Measurements from ENCODE around the gene PROK1. TPM values are rescaled to one million over a fixed set of nuclear protein-coding genes. Genes with fewer than 3 reads are reported as not detected.

The PROK1 gene
- total RNA-seq, 1 donor from 2014 or later = not detected

DNA sequence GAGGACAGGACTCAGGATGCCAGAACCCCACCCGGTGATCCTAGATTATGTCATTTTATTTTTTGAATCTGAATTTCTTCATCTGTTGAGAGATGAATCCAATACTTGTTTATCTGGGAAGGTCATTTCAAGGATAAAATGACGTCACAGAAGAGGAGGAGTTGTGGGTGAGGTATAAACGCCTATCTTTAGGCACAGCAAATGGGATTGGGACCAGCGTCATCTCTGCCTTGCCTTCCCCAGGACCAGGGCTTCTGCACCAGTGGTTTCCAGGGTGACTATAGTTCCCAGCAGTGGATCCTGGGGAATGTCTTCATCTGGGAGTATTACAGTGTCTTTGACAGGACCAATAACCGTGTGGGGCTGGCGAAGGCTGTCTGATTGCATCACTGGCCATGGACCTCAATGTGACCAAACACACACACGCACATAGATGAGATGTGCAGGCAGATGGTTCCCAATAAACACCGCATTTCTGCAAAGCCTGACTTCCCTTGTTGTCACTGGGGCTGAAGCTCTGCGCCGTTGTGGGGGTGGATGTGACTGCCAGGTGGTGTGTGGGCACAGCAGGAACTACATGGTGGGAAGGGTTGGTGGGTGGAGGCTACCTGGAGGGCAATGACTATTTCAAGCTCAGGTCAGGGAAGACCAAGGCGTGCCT is 40.0 kb downstream of the PROK1 start:
- Histone ChIP-seq H3K36me3 (ENCODE audit: insufficient read depth, low read length) (no peaks in the 10 kb centered on the region), H3K4me2 (ENCODE audit: low read length) (no peak overlapping the region), H3K27ac (ENCODE audit: low read depth, low read length) (no peak overlapping the region), H3K9ac (ENCODE audit: low read length) (no peak overlapping the region), H3K27me3 (ENCODE audit: insufficient read depth, low read length) (peaks cover 3% of the 10 kb centered on the region), H3K9me3 (ENCODE audit: insufficient read depth, low read depth, low read length) (no peaks in the 10 kb centered on the region), H3K4me1 (ENCODE audit: insufficient read depth, low read length) (no peaks in the 10 kb centered on the region), H3K79me2 (ENCODE audit: insufficient read depth, low read length) (no peaks in the 10 kb centered on the region), H2AFZ (ENCODE audit: low read depth, low read length) (no peak overlapping the region), H4K20me1 (ENCODE audit: insufficient read depth, low read length) (no peaks in the 10 kb centered on the region), H3K4me3 (ENCODE audit: insufficient read depth, low read depth, low read length) (no peak overlapping the region)
- TF ChIP-seq EZH2 (IDR thresholded peaks at IDR 0.05; ENCODE audit: insufficient read depth, low read length) = no peak
- TF ChIP-seq, protein P1, sequence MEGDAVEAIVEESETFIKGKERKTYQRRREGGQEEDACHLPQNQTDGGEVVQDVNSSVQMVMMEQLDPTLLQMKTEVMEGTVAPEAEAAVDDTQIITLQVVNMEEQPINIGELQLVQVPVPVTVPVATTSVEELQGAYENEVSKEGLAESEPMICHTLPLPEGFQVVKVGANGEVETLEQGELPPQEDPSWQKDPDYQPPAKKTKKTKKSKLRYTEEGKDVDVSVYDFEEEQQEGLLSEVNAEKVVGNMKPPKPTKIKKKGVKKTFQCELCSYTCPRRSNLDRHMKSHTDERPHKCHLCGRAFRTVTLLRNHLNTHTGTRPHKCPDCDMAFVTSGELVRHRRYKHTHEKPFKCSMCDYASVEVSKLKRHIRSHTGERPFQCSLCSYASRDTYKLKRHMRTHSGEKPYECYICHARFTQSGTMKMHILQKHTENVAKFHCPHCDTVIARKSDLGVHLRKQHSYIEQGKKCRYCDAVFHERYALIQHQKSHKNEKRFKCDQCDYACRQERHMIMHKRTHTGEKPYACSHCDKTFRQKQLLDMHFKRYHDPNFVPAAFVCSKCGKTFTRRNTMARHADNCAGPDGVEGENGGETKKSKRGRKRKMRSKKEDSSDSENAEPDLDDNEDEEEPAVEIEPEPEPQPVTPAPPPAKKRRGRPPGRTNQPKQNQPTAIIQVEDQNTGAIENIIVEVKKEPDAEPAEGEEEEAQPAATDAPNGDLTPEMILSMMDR (IDR thresholded peaks at IDR 0.05; ENCODE audit: insufficient read depth, low read depth, low read length) = no peak
- H3K27me3 Mint-ChIP-seq (ENCODE audit: low read depth, unreplicated experiment) = peaks cover 48% of the 10 kb centered on the region
- H3K27ac Mint-ChIP-seq (ENCODE audit: unreplicated experiment) = no peak overlapping the region
- no peak overlapping the region for H3K4me3 Mint-ChIP-seq (ENCODE audit: unreplicated experiment)
- DNase-seq (ENCODE audit: low read depth) (no peak), FAIRE-seq (no peak)
- peaks cover 2% of the 10 kb centered on the region for H3K36me3 Mint-ChIP-seq (ENCODE audit: low read depth, unreplicated experiment)
- no peaks in the 10 kb centered on the region for H3K4me1 Mint-ChIP-seq (ENCODE audit: low read depth, unreplicated experiment)
- H3K9me3 Mint-ChIP-seq (ENCODE audit: unreplicated experiment) = no peaks in the 10 kb centered on the region

DNA sequence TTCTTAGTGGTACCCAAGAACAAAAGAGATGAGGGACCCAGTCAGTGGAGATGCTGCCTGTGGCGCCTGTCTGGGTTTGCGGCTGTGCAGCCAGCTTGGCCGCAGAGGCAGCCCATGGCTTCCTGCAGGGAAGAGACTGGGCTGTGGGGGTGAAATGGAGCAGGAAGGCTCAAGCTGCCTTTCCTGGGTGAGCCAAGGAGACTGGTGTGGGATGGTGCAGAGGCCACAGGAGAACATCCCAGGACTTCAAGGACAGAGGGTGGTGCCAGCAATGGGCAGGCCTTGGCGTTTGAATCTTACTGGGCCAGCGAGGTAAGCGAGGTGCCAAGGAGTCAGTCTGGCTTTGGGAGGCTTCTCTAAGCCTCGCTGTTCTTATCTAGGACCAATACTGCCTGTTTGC is 41.6 kb downstream of the PROK1 start:
- no peaks in the 10 kb centered on the region for H3K4me1 Mint-ChIP-seq (ENCODE audit: low read depth, unreplicated experiment)
- TF ChIP-seq EZH2 (IDR thresholded peaks at IDR 0.05; ENCODE audit: insufficient read depth, low read length) = no peak
- TF ChIP-seq, protein P1 (IDR thresholded peaks at IDR 0.05; ENCODE audit: insufficient read depth, low read depth, low read length) = no peak
- no peaks in the 10 kb centered on the region for H3K9me3 ChIP-seq (ENCODE audit: insufficient read depth, low read depth, low read length)
- DNase-seq (ENCODE audit: low read depth) (no peak), FAIRE-seq (no peak)
- no peak overlapping the region for H3K4me3 ChIP-seq (ENCODE audit: insufficient read depth, low read depth, low read length)
- no peak overlapping the region for H3K27ac Mint-ChIP-seq (ENCODE audit: unreplicated experiment)
- H4K20me1 ChIP-seq (ENCODE audit: insufficient read depth, low read length) = no peaks in the 10 kb centered on the region
- no peak overlapping the region for H3K4me2 ChIP-seq (ENCODE audit: low read length)
- peaks cover 3% of the 10 kb centered on the region for H3K27me3 ChIP-seq (ENCODE audit: insufficient read depth, low read length)
- no peaks in the 10 kb centered on the region for H3K9me3 Mint-ChIP-seq (ENCODE audit: unreplicated experiment)
- no peak overlapping the region for H3K9ac ChIP-seq (ENCODE audit: low read length)
- H3K27me3 Mint-ChIP-seq (ENCODE audit: low read depth, unreplicated experiment) = peaks cover 41% of the 10 kb centered on the region
- H3K4me3 Mint-ChIP-seq (ENCODE audit: unreplicated experiment) = no peak overlapping the region
- H3K36me3 ChIP-seq (ENCODE audit: insufficient read depth, low read length) = no peaks in the 10 kb centered on the region
- no peak overlapping the region for H3K27ac ChIP-seq (ENCODE audit: low read depth, low read length)
- no peaks in the 10 kb centered on the region for H3K4me1 ChIP-seq (ENCODE audit: insufficient read depth, low read length)
- H2AFZ ChIP-seq (ENCODE audit: low read depth, low read length) = no peak overlapping the region
- H3K36me3 Mint-ChIP-seq (ENCODE audit: low read depth, unreplicated experiment) = peaks cover 2% of the 10 kb centered on the region
- H3K79me2 ChIP-seq (ENCODE audit: insufficient read depth, low read length) = no peaks in the 10 kb centered on the region

DNA sequence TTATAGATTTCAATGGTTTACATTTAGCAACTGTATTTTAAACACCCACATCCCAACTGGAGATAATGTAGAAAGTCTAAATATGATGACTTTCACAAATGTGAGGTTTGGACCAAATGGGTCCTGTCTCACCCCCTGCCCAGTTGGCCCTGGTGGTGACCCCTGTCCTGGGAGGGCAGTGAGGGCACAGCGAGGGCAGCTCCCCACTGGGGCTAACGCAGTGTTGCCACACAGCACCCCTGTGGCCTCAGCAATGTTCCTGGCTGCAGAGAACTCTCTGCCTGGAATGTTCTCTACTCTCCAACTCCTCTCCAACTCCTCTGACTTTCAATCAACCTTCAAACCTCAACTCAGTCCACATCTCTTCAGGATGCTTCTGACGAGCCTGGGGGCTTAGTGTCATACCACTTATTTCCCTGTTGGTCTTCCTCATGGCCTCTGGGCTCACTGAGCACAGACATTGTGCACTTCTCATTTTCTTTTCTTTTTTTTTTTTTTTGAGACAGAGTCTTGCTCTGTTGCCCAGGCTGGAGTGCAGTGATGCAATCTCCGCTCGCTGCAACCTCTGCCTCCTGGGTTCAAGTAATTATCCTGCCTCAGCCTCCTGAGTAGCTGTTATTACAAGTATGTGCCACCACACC is 42.2 kb downstream of the PROK1 start:
- peaks cover 41% of the 10 kb centered on the region for H3K27me3 Mint-ChIP-seq (ENCODE audit: low read depth, unreplicated experiment)

More for the DNA sequence above, 42.2 kb downstream of the PROK1 start:
- no peak overlapping the region for H3K4me3 Mint-ChIP-seq (ENCODE audit: unreplicated experiment)
- Histone ChIP-seq H3K36me3 (ENCODE audit: insufficient read depth, low read length) (no peaks in the 10 kb centered on the region), H3K4me1 (ENCODE audit: insufficient read depth, low read length) (no peaks in the 10 kb centered on the region), H3K4me3 (ENCODE audit: insufficient read depth, low read depth, low read length) (no peak overlapping the region), H2AFZ (ENCODE audit: low read depth, low read length) (no peak overlapping the region), H3K4me2 (ENCODE audit: low read length) (no peak overlapping the region), H3K9me3 (ENCODE audit: insufficient read depth, low read depth, low read length) (no peaks in the 10 kb centered on the region), H4K20me1 (ENCODE audit: insufficient read depth, low read length) (no peaks in the 10 kb centered on the region), H3K9ac (ENCODE audit: low read length) (no peak overlapping the region), H3K27me3 (ENCODE audit: insufficient read depth, low read length) (peaks cover 3% of the 10 kb centered on the region), H3K79me2 (ENCODE audit: insufficient read depth, low read length) (no peaks in the 10 kb centered on the region), H3K27ac (ENCODE audit: low read depth, low read length) (no peak overlapping the region)
- H3K36me3 Mint-ChIP-seq (ENCODE audit: low read depth, unreplicated experiment) = peaks cover 2% of the 10 kb centered on the region
- DNase-seq (ENCODE audit: low read depth) = no peak
- no peaks in the 10 kb centered on the region for H3K4me1 Mint-ChIP-seq (ENCODE audit: low read depth, unreplicated experiment)
- TF ChIP-seq EZH2 (IDR thresholded peaks at IDR 0.05; ENCODE audit: insufficient read depth, low read length) = no peak
- TF ChIP-seq, protein P1 (IDR thresholded peaks at IDR 0.05; ENCODE audit: insufficient read depth, low read depth, low read length) = no peak
- H3K27ac Mint-ChIP-seq (ENCODE audit: unreplicated experiment) = no peak overlapping the region
- no peaks in the 10 kb centered on the region for H3K9me3 Mint-ChIP-seq (ENCODE audit: unreplicated experiment)
- no peak for FAIRE-seq
